Measurements from ENCODE around the gene TULP4. TPM values are rescaled to one million over a fixed set of nuclear protein-coding genes. Genes with fewer than 3 reads are reported as not detected.

The TULP4 gene
- total and polyA plus RNA-seq, 2 of the 8 experiments (the other 6 are each of a cell fraction or from before 2014, with no cell fraction given), result 7.7 to 51.6 TPM

GRCh38 chr6:158311193-158311592, 1.1 kb upstream of the TULP4 start:
- no peak overlapping the region for H3K4me3 ChIP-seq (ENCODE audit: extremely low read depth in 1 of 4, insufficient read depth in 2 of 4, low read depth in 3 of 4, low read length in 4 of 4)
- H2BK5ac ChIP-seq (ENCODE audit: low read depth, low read length), result no peak overlapping the region
- H2BK20ac ChIP-seq (ENCODE audit: low read length), result no peak overlapping the region
- WGBS, 2 experiments (ENCODE audit: extremely low coverage in 1 of 2, insufficient coverage in 1 of 2, insufficient read length in 1 of 2, insufficient replicate concordance in 2 of 2, low coverage in 1 of 2, low lambda C conversion rate in 2 of 2, missing lambda C conversion rate in 1 of 2), result 72% methylated on average over 8 of the region's 8 CpGs; no CpG with 5 or more reads in 1 of the 2 experiments
- H3K23me2 ChIP-seq (ENCODE audit: low read depth, low read length), result no peaks in the 10 kb centered on the region
- H2BK120ac ChIP-seq (replicated peaks; ENCODE audit: low read depth, low read length), result no peak overlapping the region
- H4K20me1 ChIP-seq (replicated peaks in 1 of 2; ENCODE audit: control insufficient read depth in 1 of 2, insufficient read depth in 2 of 2, low read length in 2 of 2), result no peaks in the 10 kb centered on the region
- no peaks in the 10 kb centered on the region for H3K27me3 ChIP-seq (replicated peaks in 1 of 4; ENCODE audit: control insufficient read depth in 3 of 4, extremely low read depth in 1 of 4, insufficient read depth in 3 of 4, low read length in 3 of 4)
- no peak overlapping the region for H2AK5ac ChIP-seq (ENCODE audit: low read depth, low read length)
- no peak overlapping the region for H3K9ac ChIP-seq (replicated peaks in 1 of 4; ENCODE audit: extremely low read depth in 1 of 4, low read depth in 3 of 4, low read length in 3 of 4)
- no peak overlapping the region for H3K27ac ChIP-seq (ENCODE audit: low read depth, low read length)
- DNase-seq (ENCODE audit: low read depth in 1 of 2, low spot score in 2 of 2) (no peak), FAIRE-seq (no peak)
- H2AFZ ChIP-seq (ENCODE audit: low read length), result no peak overlapping the region
- peaks cover 0 to 4% of the 10 kb centered on the region in 2 experiments; a peak in 1 of 4 replicates for H3K79me2 ChIP-seq (ENCODE audit: control insufficient read depth in 1 of 2, insufficient read depth in 2 of 2, low read length in 2 of 2)
- no peak overlapping the region for H3K14ac ChIP-seq (ENCODE audit: insufficient read length)
- CTCF ChIA-PET (ENCODE audit: partially characterized antibody), result interaction anchor here (1.2 kb wide), 1 partner anchor 90 kb away, joined by 3 read pairs; no protein-coding TSS in a partner anchor
- peaks cover 4 to 5% of the 10 kb centered on the region in 2 experiments; a peak in 2 of 4 replicates for H3K9me3 ChIP-seq (ENCODE audit: insufficient read depth in 2 of 2, low read depth in 1 of 2, low read length in 1 of 2)
- no peak overlapping the region for H3K18ac ChIP-seq (ENCODE audit: extremely low read depth, low read length)
- H3K79me1 ChIP-seq (ENCODE audit: low read depth, low read length), result no peaks in the 10 kb centered on the region
- no peak overlapping the region for H2BK12ac ChIP-seq (ENCODE audit: low read depth, low read length)
- H4K5ac ChIP-seq (ENCODE audit: insufficient read length, low read depth, low read length), result no peak overlapping the region
- peaks cover 0 to 18% (median 3%) of the 10 kb centered on the region in 4 experiments; a peak in 3 of 8 replicates for H3K36me3 ChIP-seq (ENCODE audit: control insufficient read depth in 2 of 4, insufficient read depth in 4 of 4, low read length in 3 of 4)
- POLR2A ChIA-PET (ENCODE audit: partially characterized antibody), result no interaction called here
- H4K8ac ChIP-seq (ENCODE audit: extremely low read depth, insufficient read depth, low read length), result no peak overlapping the region
- no peak overlapping the region for H2BK15ac ChIP-seq (ENCODE audit: low read length)
- TF ChIP-seq ZNF274 (IDR thresholded peaks at IDR 0.05; ENCODE audit: borderline replicate concordance, extremely low read depth, low read length) (no peak), POU5F1 (IDR thresholded peaks at IDR 0.05; ENCODE audit: low read depth, low read length) (no peak), CHD2 (IDR thresholded peaks at IDR 0.05; ENCODE audit: low read length) (no peak), SIX5 (IDR thresholded peaks at IDR 0.05; ENCODE audit: low read depth, low read length) (no peak)
- no peak overlapping the region for H3K4ac ChIP-seq (replicated peaks; ENCODE audit: insufficient read length, low read depth, low read length)
- H3K56ac ChIP-seq (replicated peaks; ENCODE audit: insufficient read length, low read depth, low read length), result no peak overlapping the region
- H3K4me1 ChIP-seq (replicated peaks in 1 of 4; ENCODE audit: control insufficient read depth in 3 of 4, insufficient read depth in 4 of 4, low read length in 3 of 4), result no peaks in the 10 kb centered on the region
- H3K23ac ChIP-seq (ENCODE audit: insufficient read length), result no peak overlapping the region
- H4K91ac ChIP-seq (replicated peaks; ENCODE audit: insufficient read length, low read length), result no peak overlapping the region
- no peak overlapping the region for H3K4me2 ChIP-seq (ENCODE audit: insufficient read depth in 1 of 2, low read depth in 2 of 2, low read length in 2 of 2)
